ENCODE measurements around the gene SLC6A13. TPM values are rescaled to one million over a fixed set of nuclear protein-coding genes. Genes with fewer than 3 reads are reported as not detected.

SLC6A13 gene
- total RNA-seq, 2 experiments from 2014 or later: 0.16 to 0.30 TPM

DNA sequence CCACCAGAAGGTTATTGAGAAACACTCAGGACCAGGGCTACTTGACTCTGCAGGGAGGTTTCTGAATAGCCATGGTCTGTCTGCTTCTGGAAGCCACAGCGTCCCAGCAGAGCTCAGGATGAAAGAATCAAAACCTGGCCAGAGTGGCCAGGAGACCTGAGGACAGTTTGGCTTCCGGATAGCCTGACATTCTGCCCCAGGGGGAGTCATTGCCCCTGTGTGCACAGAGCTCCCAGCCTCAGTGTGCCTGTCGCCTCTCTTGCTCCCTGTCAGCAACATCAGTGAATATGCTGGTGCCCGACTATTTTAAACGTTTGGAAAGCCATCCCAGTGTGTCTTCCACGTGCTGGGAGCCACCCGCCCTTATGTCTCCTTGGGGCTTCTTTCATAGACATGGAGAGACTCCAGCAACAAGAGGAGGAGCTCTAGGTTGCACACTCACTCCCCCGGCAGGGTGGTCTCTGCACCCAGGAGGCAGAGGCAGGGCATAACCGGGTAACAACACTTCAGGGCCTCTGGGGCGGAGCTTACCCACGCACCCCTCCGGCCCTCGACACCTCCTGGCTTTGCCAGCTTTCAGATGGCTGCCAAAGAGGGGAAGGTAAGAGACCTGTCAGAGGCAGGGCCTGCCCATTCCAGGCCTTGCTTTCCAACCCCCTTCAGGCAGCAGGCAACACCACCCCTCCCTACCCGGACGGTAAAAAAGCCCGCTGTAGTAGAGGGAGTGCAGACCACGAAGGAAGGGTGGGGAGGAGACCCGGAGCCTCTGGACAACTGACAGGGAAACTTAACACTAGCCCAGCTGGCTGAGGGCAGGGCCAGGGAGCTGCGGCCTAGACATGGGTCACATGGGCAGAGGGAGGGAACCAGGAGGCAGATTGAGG is 29.7 kb downstream of the SLC6A13 start:
- POLR2A ChIA-PET: no interaction called here
- intact Hi-C loops (cut with DNase I, micrococcal nuclease): no loop called here

DNA sequence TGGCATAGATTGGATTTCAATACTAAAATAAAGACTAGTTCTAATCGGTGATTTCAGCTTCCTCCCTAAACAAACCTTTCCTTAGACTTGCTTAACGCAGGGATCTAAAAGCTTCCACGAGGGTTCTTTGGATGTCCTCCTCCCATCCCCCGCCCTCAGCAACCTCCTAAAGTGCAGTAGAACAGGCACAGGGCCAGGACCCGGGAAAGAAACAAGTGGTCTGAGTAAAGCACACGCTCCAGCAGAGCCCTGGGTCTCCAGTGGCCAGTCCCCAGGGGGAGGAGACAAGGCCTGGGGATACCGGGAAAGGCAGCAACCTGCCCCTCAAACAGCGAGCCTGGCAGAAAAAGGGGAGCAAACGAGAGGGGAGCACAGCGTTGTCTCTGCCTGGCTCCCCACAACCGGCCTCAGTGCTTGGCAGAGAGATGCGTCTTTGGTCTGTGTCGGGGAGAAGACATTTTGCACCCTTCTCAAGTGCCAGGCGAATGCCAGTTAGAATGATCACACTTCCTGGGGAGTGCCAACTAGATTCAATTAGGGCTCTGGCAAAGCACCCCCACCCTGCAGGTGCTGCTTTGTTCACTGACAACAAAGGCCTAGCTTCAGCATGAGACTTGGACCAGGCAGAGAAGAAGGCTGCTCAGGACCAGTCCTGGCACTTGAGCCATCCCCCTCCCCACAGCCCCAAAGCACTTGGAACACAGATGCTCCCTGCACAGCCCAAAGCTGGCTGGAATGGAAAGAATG is 31.5 kb downstream of the SLC6A13 start:
- Mint-ChIP-seq H3K27me3 (peaks cover 2% of the 10 kb centered on the region), H3K4me3 (no peak overlapping the region), H3K9me3 (ENCODE audit: low read depth) (peaks cover 10% of the 10 kb centered on the region), H3K4me1 (no peaks in the 10 kb centered on the region), H3K27ac (no peak overlapping the region), H3K36me3 (ENCODE audit: low read depth) (peaks cover 2% of the 10 kb centered on the region)
- no peak for ATAC-seq
- intact Hi-C loops (cut with DNase I, micrococcal nuclease): no loop called here
- ChIA-PET POLR2A (no interaction called here), CTCF (no interaction called here)
- DNase-seq: no peak

More for the DNA sequence above, 29.7 kb downstream of the SLC6A13 start:
- Mint-ChIP-seq H3K4me1 (no peaks in the 10 kb centered on the region), H3K36me3 (ENCODE audit: low read depth) (peaks cover 2% of the 10 kb centered on the region), H3K27ac (no peak overlapping the region), H3K27me3 (no peaks in the 10 kb centered on the region), H3K9me3 (ENCODE audit: low read depth) (peaks cover 15% of the 10 kb centered on the region), H3K4me3 (no peak overlapping the region)
- CTCF ChIA-PET: interaction anchor here (1.1 kb wide), 1 partner anchor 21 kb away, joined by 3 read pairs; no protein-coding TSS in a partner anchor
- no peak for ATAC-seq
- no peak for DNase-seq

DNA sequence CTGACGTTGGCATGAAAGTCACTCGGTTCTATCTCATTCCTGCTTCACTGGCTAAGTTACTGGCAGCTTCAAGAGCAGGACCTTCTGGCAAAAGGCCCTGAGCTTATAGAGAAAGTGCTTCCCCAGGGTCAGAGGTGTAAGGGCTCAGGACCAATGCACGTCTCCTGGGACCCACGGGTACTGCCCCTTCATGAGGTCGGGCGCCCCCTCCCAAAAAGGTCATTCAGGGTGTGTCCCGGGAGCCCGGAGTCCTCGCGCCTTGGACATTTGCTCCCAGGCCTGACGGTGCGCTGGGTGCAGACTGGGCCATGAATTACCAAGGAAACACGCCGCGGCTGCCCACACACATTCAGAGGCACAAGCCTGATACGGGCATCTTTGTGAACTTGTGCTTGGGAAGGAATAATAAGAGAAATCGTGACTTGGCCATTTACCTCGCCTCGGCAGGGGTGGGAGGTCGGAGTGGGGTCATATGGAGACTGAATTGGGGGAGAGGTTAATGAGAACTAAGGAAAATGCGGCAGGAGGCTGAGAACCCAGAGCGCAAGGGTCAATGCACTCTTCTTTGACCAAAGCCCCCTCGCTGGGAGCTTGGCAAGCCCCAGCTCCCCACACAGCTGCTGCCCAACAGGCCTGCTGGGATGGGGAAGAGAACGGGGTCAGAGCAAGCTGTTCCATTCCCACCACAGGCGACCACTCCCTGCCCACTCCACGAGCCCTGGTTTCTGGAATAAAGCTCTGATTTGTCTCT is 33.0 kb downstream of the SLC6A13 start:
- no peaks in the 10 kb centered on the region for H3K4me1 Mint-ChIP-seq
- no peak overlapping the region for H3K27ac Mint-ChIP-seq
- DNase-seq: no peak
- ATAC-seq: no peak
- H3K36me3 Mint-ChIP-seq (ENCODE audit: low read depth): no peaks in the 10 kb centered on the region
- ChIA-PET POLR2A (no interaction called here), CTCF (interaction anchor here (0.9 kb wide), 1 partner anchor 9 kb away, joined by 4 read pairs; no protein-coding TSS in a partner anchor)
- no peaks in the 10 kb centered on the region for H3K9me3 Mint-ChIP-seq (ENCODE audit: low read depth)
- no peak overlapping the region for H3K4me3 Mint-ChIP-seq
- peaks cover 2% of the 10 kb centered on the region for H3K27me3 Mint-ChIP-seq
- intact Hi-C loops (cut with DNase I, micrococcal nuclease): no loop called here

DNA sequence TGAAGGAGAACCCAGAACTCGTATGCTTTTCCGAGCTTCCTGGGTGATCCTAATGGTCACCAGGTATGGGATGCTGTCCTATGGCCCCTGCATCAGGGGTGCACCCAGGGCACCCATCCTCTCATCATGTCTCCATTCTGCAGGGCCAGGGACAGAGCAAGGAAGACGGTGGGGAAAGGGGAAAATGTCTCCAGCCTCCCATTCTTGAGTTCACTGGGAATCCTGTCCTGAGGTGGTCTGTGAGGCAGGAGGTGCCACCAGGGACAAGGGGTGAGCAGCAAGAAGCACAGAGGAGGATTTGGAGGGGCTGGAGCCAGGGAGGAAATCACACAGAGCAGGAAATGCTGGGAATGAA is 33.8 kb downstream of the SLC6A13 start:
- DNase-seq (no peak), ATAC-seq (no peak)
- H3K36me3 Mint-ChIP-seq (ENCODE audit: low read depth): no peaks in the 10 kb centered on the region
- H3K27ac Mint-ChIP-seq: no peak overlapping the region
- intact Hi-C loops (cut with DNase I, micrococcal nuclease): no loop called here
- H3K27me3 Mint-ChIP-seq: peaks cover 2% of the 10 kb centered on the region
- CTCF ChIA-PET: no interaction called here
- H3K4me1 Mint-ChIP-seq: no peaks in the 10 kb centered on the region
- POLR2A ChIA-PET: no interaction called here
- H3K9me3 Mint-ChIP-seq (ENCODE audit: low read depth): no peaks in the 10 kb centered on the region
- no peak overlapping the region for H3K4me3 Mint-ChIP-seq

DNA sequence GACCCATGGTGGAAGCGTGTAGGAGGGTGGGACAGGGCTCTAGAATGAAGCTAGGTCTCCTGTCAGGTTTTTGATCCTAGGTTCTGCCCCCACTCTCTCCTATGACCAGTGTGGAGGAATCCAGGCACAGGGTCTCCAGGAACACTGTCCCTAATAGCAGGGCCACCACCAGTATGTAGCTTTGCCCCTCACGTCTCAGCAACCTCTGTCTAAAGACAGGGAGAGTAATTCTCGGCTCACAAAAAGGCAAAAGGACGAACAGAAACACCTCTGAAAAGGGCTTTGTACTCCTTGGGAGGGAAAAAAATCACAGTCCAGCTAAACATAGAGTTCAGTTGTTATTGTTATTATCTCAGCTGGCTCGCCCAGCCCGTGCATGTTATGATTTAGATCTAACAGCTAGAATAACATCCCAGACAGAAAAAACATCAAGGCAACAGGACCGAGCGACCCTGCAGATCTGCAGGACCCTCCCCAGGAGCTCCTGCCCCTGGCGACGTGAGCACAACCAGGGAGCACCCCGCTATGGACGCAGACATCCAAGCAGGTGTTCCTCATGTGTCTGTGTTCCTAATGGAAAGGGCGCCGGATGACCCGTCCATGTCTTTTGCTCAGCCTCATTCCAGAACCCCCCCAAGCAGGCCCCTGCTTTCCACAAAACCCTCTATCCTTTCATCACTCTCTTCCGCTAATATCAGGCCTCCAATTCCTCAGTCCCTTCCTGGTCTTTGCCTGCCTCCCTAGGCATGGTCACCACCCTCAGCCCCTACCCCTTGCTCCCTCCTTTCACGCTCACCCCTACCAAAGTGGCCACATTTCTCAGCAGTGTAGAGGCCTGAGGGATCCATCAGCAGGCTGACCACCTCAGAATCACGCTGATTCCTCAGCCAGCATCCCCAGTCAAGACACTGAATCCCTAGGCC is 34.5 kb downstream of the SLC6A13 start:
- Mint-ChIP-seq H3K36me3 (ENCODE audit: low read depth) (no peaks in the 10 kb centered on the region), H3K27me3 (peaks cover 2% of the 10 kb centered on the region), H3K4me1 (no peaks in the 10 kb centered on the region), H3K9me3 (ENCODE audit: low read depth) (no peaks in the 10 kb centered on the region), H3K4me3 (no peak overlapping the region), H3K27ac (no peak overlapping the region)
- intact Hi-C loops (cut with DNase I, micrococcal nuclease): no loop called here
- CTCF ChIA-PET: interaction anchor here (0.9 kb wide), 1 partner anchor 13 kb away, joined by 3 read pairs; no protein-coding TSS in a partner anchor
- no peak for DNase-seq
- no peak for ATAC-seq
- POLR2A ChIA-PET: no interaction called here

DNA sequence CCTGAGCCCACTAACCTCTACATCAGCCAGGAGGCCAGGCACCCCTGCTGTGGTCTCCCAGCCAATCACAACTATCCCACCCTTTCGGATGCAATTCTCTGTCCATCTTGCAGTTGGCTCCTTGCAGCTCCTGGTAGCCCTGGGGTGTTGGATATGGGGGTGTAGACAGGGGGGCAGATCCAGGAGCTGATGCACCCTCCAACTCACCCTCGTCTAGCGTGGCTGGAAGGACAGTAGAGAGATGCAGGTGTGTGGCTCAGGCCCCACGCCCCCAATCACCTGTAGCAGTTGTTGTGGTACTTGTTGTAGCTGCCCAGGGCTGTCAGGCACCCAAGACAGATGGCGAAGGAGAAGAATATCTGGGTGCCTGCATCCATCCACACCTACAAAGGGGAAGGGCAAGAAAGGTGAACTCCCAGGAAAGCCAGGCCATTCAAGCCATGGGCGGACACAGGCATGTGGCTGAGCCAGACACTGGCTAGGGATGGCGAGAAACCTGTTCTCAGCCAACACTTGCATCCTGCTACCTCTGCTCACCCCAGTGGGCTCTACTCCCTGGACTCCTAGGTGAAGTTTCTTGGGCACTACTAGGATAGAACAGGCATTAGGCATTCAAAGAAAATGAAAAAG is 35.2 kb downstream of the SLC6A13 start:
- H3K4me3 Mint-ChIP-seq: no peak overlapping the region
- no peak overlapping the region for H3K27ac Mint-ChIP-seq
- H3K4me1 Mint-ChIP-seq: no peaks in the 10 kb centered on the region
- no peaks in the 10 kb centered on the region for H3K36me3 Mint-ChIP-seq (ENCODE audit: low read depth)
- ChIA-PET CTCF (interaction anchor here (0.9 kb wide), 1 partner anchor 12 kb away, joined by 3 read pairs; no protein-coding TSS in a partner anchor), POLR2A (no interaction called here)
- no peaks in the 10 kb centered on the region for H3K9me3 Mint-ChIP-seq (ENCODE audit: low read depth)
- intact Hi-C loops (cut with DNase I, micrococcal nuclease): no loop called here
- ATAC-seq (no peak), DNase-seq (no peak)
- peaks cover 2% of the 10 kb centered on the region for H3K27me3 Mint-ChIP-seq

DNA sequence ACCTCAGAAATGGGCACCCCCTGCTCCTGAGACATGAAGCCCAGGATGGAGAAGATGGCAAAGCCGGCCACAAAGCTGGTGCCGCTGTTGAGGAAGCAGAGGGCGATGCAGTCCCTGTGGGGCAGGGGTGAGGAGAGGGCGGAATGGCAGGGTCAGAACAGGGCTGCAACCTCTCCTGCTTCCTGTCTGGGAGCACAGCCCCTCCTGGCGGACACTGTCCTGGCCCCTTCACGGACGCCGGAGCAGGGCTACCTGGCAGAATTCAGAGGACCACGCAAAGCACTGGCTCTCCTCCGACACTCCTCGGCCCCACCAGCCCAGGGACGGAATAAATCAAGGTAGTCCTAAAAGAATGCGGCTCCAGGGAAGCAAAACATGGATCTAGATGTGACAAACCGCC is 36.2 kb downstream of the SLC6A13 start:
- H3K4me3 Mint-ChIP-seq: no peak overlapping the region
- ATAC-seq: no peak
- H3K27me3 Mint-ChIP-seq: peaks cover 4% of the 10 kb centered on the region
- no peaks in the 10 kb centered on the region for H3K9me3 Mint-ChIP-seq (ENCODE audit: low read depth)
- no peak overlapping the region for H3K27ac Mint-ChIP-seq
- DNase-seq: no peak
- CTCF ChIA-PET: no interaction called here
- no peaks in the 10 kb centered on the region for H3K4me1 Mint-ChIP-seq
- intact Hi-C loops (cut with DNase I, micrococcal nuclease): no loop called here
- H3K36me3 Mint-ChIP-seq (ENCODE audit: low read depth): no peaks in the 10 kb centered on the region
- POLR2A ChIA-PET: no interaction called here

DNA sequence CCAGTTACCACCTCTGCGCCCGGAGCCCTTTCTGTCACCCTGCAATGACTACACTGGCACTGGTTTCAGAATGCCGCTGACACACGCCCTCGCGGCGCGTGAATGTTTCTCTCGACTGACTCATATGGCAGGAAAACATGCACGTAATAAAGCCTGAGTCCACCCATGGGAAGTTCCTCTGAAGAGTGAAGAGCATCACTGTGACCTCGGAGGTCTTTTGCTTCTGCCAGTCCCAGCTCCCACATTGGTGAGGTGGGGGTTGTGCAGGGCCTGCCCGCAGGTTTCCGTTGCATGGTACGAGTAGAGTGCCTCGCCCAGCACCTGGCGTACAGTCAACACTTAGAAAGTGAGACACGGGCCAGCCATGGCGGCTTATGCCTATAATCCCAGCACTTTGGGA is 37.6 kb downstream of the SLC6A13 start:
- Mint-ChIP-seq H3K27ac (no peak overlapping the region), H3K36me3 (ENCODE audit: low read depth) (no peaks in the 10 kb centered on the region), H3K27me3 (peaks cover 4% of the 10 kb centered on the region), H3K9me3 (ENCODE audit: low read depth) (no peaks in the 10 kb centered on the region), H3K4me3 (no peak overlapping the region), H3K4me1 (no peaks in the 10 kb centered on the region)
- ATAC-seq: no peak
- peak; percentile 23 for DNase-seq
- ChIA-PET CTCF (no interaction called here), POLR2A (no interaction called here)
- intact Hi-C loops (cut with DNase I, micrococcal nuclease): no loop called here

DNA sequence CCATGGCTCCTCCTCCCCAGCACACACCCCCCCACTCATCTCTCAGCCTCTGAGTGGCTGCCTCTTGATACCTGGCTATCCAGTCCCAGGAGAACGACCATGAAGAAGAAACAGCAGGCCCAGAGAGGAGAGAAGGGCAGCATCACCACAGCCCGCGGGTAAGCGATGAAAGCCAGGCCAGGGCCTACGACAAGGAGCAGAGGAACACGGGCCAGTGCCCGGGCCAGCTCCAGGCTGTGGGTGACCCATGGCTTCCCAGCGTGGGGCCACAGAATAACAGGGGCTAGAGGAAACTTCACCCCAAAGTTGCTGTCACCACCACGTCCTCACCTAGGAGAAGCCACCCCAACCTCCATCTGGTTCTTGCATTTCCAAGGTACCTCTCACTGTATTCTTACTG is 38.3 kb downstream of the SLC6A13 start:
- intact Hi-C loops (cut with DNase I, micrococcal nuclease): no loop called here
- H3K4me1 Mint-ChIP-seq: no peaks in the 10 kb centered on the region
- DNase-seq (no peak), ATAC-seq (no peak)
- H3K9me3 Mint-ChIP-seq (ENCODE audit: low read depth): no peaks in the 10 kb centered on the region
- H3K27me3 Mint-ChIP-seq: peaks cover 4% of the 10 kb centered on the region
- CTCF ChIA-PET: interaction anchor here (0.6 to 0.9 kb wide), 2 partner anchors 35 to 109 kb away, joined by 3 to 5 read pairs; no protein-coding TSS in a partner anchor
- no peak overlapping the region for H3K4me3 Mint-ChIP-seq
- POLR2A ChIA-PET: no interaction called here
- H3K27ac Mint-ChIP-seq: no peak overlapping the region
- no peaks in the 10 kb centered on the region for H3K36me3 Mint-ChIP-seq (ENCODE audit: low read depth)

DNA sequence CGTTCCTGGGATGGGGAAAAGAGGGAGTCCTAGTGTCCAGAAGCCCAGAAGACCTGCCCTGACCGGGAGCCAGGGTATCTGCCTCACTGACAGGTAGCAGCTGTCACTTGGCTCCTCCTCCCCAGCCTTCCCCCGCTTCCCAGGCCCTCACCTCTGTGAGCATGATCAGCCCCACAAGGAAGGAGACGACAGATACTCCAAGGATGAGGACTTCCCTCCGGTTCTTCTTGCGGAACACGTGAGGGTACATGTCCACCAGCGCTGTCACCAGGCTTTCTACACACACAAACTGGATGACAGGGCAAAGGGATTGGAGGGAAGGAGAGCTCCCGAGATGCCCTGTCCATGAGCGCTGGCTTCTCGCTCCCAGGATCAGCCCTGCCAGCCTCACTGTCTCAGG is 38.8 kb downstream of the SLC6A13 start:
- H3K9me3 Mint-ChIP-seq (ENCODE audit: low read depth): no peaks in the 10 kb centered on the region
- no peak overlapping the region for H3K4me3 Mint-ChIP-seq
- H3K4me1 Mint-ChIP-seq: no peaks in the 10 kb centered on the region
- DNase-seq (no peak), ATAC-seq (no peak)
- H3K27me3 Mint-ChIP-seq: peaks cover 4% of the 10 kb centered on the region
- ChIA-PET POLR2A (no interaction called here), CTCF (interaction anchor here (0.6 to 0.9 kb wide), 2 partner anchors 35 to 109 kb away, joined by 3 to 5 read pairs; no protein-coding TSS in a partner anchor)
- no peak overlapping the region for H3K27ac Mint-ChIP-seq
- H3K36me3 Mint-ChIP-seq (ENCODE audit: low read depth): no peaks in the 10 kb centered on the region
- intact Hi-C loops (cut with DNase I, micrococcal nuclease): no loop called here

Measured in activated CD4-positive, alpha-beta T cell treated with anti-CD3 and anti-CD28 coated beads for 36 hours (primary cell).